Measurements from ENCODE around the gene OVAAL. TPM values are rescaled to one million over a fixed set of nuclear protein-coding genes. Genes with fewer than 3 reads are reported as not detected.

Gene OVAAL
- total and polyA plus RNA-seq, 2 of the 8 experiments (the other 6 are each of a cell fraction or from before 2014, with no cell fraction given): not detected

DNA sequence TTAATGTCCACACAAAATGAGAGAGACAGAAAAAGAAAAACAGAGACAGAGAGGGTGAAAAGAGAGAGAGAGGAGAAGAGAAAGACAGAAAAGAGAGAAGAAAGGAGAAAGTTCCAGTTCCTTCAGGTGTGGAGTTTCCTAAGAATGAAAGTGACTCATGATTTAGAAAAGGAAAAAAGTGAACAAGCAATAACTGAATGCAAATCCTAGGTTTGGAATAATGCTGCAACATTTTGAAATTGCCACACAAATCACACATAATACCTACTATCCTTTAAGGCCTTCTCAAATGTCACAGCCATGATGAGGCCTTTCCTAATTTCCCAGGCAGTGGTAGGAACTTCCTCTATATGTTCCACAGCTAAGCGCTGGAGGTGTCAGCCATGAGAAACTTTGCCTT lies 41.6 kb downstream of the OVAAL start:
- Histone ChIP-seq H2AFZ (ENCODE audit: low read length) (no peak overlapping the region), H4K91ac (replicated peaks; ENCODE audit: insufficient read length, low read length) (no peak overlapping the region), H4K5ac (ENCODE audit: insufficient read length, low read depth, low read length) (no peak overlapping the region), H3K23me2 (ENCODE audit: low read depth, low read length) (no peaks in the 10 kb centered on the region), H3K4me3 (ENCODE audit: extremely low read depth in 1 of 4, insufficient read depth in 2 of 4, low read depth in 3 of 4, low read length in 4 of 4) (no peak overlapping the region), H2BK12ac (ENCODE audit: low read depth, low read length) (no peak overlapping the region), H4K20me1 (replicated peaks in 1 of 2; ENCODE audit: control insufficient read depth in 1 of 2, insufficient read depth in 2 of 2, low read length in 2 of 2) (no peaks in the 10 kb centered on the region), H4K8ac (ENCODE audit: extremely low read depth, insufficient read depth, low read length) (no peak overlapping the region), H3K4ac (replicated peaks; ENCODE audit: insufficient read length, low read depth, low read length) (no peak overlapping the region), H2BK15ac (ENCODE audit: low read length) (no peak overlapping the region), H3K23ac (ENCODE audit: insufficient read length) (no peak overlapping the region), H2BK120ac (replicated peaks; ENCODE audit: low read depth, low read length) (no peak overlapping the region), H3K18ac (ENCODE audit: extremely low read depth, low read length) (no peak overlapping the region), H3K14ac (ENCODE audit: insufficient read length) (no peak overlapping the region), H3K9ac (replicated peaks in 1 of 4; ENCODE audit: extremely low read depth in 1 of 4, low read depth in 3 of 4, low read length in 3 of 4) (no peak overlapping the region), H3K56ac (replicated peaks; ENCODE audit: insufficient read length, low read depth, low read length) (no peak overlapping the region), H3K27me3 (replicated peaks in 1 of 4; ENCODE audit: control insufficient read depth in 3 of 4, extremely low read depth in 1 of 4, insufficient read depth in 3 of 4, low read length in 3 of 4) (no peaks in the 10 kb centered on the region; a peak in 1 of 7 replicates), H3K4me2 (ENCODE audit: insufficient read depth in 1 of 2, low read depth in 2 of 2, low read length in 2 of 2) (no peak overlapping the region), H2BK5ac (ENCODE audit: low read depth, low read length) (no peak overlapping the region), H3K79me2 (ENCODE audit: control insufficient read depth in 1 of 2, insufficient read depth in 2 of 2, low read length in 2 of 2) (no peaks in the 10 kb centered on the region), H3K27ac (ENCODE audit: low read depth, low read length) (no peak overlapping the region), H3K79me1 (ENCODE audit: low read depth, low read length) (no peaks in the 10 kb centered on the region), H2AK5ac (ENCODE audit: low read depth, low read length) (no peak overlapping the region), H3K9me3 (ENCODE audit: insufficient read depth in 2 of 2, low read depth in 1 of 2, low read length in 1 of 2) (no peaks in the 10 kb centered on the region), H2BK20ac (ENCODE audit: low read length) (no peak overlapping the region), H3K36me3 (ENCODE audit: control insufficient read depth in 2 of 4, insufficient read depth in 4 of 4, low read length in 3 of 4) (no peaks in the 10 kb centered on the region), H3K4me1 (replicated peaks in 1 of 4; ENCODE audit: control insufficient read depth in 3 of 4, insufficient read depth in 4 of 4, low read length in 3 of 4) (no peaks in the 10 kb centered on the region; a peak in 1 of 7 replicates)
- no peak for FAIRE-seq
- ChIA-PET CTCF (ENCODE audit: partially characterized antibody) (interaction anchor here (1.1 kb wide), 1 partner anchor 178 kb away, joined by 3 read pairs; no protein-coding TSS in a partner anchor), POLR2A (ENCODE audit: partially characterized antibody) (no interaction called here)
- DNase-seq (ENCODE audit: low read depth in 1 of 2, low spot score in 2 of 2): no peak
- 97% methylated on average over 1 of the region's 1 CpG; no CpG with 5 or more reads in 1 of the 2 experiments for WGBS, 2 experiments (ENCODE audit: extremely low coverage in 1 of 2, insufficient coverage in 1 of 2, insufficient read length in 1 of 2, insufficient replicate concordance in 2 of 2, low coverage in 1 of 2, low lambda C conversion rate in 2 of 2, missing lambda C conversion rate in 1 of 2)
- TF ChIP-seq POU5F1 (IDR thresholded peaks at IDR 0.05; ENCODE audit: low read depth, low read length) (no peak), SRF (IDR thresholded peaks at IDR 0.05; ENCODE audit: low read depth, low read length) (no peak), RXRA (IDR thresholded peaks at IDR 0.05; ENCODE audit: insufficient read depth, low read depth, low read length) (no peak), JUND (IDR thresholded peaks at IDR 0.05; ENCODE audit: low read length) (no peak), MAFK (IDR thresholded peaks at IDR 0.05; ENCODE audit: low read depth, low read length) (no peak), TAF7 (optimal IDR thresholded peaks at IDR 0.05; ENCODE audit: borderline replicate concordance, low read depth, low read length) (no peak), POLR2A (IDR thresholded peaks at IDR 0.05; ENCODE audit: control extremely low read depth in 1 of 2, low read depth in 2 of 2, low read length in 2 of 2) (no peak), NRF1 (IDR thresholded peaks at IDR 0.05; ENCODE audit: low read depth, low read length) (no peak), TAF1 (IDR thresholded peaks at IDR 0.05; ENCODE audit: low read depth, low read length) (no peak), EZH2 (IDR thresholded peaks at IDR 0.05; ENCODE audit: low read depth, low read length, severe bottlenecking) (no peak)
- TF ChIP-seq, protein P1, sequence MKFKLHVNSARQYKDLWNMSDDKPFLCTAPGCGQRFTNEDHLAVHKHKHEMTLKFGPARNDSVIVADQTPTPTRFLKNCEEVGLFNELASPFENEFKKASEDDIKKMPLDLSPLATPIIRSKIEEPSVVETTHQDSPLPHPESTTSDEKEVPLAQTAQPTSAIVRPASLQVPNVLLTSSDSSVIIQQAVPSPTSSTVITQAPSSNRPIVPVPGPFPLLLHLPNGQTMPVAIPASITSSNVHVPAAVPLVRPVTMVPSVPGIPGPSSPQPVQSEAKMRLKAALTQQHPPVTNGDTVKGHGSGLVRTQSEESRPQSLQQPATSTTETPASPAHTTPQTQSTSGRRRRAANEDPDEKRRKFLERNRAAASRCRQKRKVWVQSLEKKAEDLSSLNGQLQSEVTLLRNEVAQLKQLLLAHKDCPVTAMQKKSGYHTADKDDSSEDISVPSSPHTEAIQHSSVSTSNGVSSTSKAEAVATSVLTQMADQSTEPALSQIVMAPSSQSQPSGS (IDR thresholded peaks at IDR 0.05; ENCODE audit: low read length): no peak
- TF ChIP-seq, protein P2, sequence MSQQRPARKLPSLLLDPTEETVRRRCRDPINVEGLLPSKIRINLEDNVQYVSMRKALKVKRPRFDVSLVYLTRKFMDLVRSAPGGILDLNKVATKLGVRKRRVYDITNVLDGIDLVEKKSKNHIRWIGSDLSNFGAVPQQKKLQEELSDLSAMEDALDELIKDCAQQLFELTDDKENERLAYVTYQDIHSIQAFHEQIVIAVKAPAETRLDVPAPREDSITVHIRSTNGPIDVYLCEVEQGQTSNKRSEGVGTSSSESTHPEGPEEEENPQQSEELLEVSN (IDR thresholded peaks at IDR 0.05): no peak
